ENCODE measurements around the gene KRT73.

The KRT73 gene

DNA sequence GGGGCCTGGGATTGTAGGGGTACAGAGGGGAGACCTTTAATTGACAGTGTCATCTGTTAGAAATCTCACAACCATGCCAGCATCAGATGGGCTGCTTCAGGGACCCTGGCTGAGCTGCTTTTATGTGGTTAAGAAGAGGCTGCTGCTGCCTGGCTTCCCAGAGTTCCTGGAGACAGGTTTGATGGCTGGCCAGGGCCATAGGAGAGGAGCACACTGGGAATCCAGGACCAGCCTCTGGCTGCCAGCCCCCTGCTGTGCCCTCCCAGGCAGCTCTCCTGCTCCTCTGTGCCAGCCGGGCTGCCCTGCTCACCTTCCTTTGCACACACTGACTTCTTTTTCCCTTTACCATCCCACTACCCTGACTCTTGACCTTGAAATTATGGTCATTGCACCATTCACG, 507 bp upstream of the KRT73 start:
- DNase-seq (ENCODE audit: low read depth): no peak

DNA sequence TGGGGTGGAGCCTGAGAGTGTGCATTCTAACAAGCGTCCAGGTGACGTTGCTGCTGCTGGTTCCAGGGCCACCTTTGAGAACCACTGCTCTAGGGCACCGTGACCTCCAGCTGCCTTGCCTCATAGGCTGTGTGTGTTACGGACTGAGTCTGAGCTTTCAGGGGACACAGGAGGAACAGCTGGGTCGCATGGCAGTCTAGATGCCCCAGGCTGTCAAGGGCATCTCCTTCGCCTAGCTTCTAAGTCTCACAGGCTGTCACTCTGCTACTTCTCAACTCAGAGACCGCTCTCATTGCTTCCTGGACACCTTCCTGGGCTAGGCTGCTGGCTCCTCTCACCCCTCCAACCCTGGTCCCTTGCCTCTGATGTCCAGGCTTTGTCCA, 965 bp downstream of the KRT73 start:
- no peak for DNase-seq (ENCODE audit: low read depth)

DNA sequence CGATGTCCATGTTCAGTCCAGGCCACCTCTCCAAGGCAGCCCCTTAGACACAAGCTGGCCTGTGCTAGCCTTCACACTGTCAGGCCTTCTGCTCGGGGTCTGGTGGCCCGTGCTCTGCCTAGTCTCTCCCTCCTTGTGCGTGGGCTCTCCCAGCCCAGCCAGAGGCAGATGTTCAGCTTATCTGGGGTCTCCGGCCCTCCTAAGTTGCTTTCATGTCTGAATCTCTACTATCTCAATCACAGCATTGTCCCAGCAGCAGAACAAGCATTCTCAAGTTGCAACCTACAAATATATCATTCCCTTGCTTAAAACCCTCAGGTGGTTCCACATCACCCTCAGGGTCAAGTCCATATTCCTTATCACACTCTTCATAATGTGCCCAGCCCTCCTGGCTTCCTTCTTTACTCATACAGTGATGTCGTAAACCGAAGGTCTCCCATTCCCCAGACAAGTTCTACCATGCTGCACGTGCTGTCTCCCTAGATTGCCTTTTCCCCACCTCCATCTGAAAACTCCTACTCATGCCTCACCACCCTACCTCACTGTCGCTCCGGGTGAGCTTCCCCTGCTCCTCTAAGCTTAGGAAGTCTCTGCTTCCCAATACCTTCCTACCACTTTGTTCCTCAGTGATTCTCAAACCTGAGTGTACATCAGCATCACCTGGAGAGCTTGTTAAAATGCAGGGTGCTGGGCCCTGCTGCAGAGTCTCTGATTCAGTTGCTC, 1.5 kb downstream of the KRT73 start:
- no peak for DNase-seq (ENCODE audit: low read depth)

DNA sequence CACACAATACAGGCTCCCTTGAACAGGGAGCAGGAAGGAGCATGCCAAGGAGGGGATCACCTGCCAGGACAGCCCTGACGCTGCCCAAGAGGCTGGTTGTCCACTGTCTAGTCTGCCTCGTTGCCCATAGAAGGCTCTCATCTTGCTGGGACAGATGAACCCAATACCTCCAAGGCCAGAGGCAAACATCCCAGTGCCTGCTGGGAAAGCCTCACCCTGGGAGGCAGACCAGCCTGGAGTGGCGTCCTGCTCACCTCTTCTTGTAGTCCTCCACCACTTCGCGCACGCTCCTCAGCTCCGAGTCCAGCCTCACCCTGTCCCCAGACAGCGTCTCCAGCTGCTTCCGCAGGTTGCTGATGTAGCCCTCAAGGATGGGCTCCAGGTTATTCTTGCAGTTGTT, 2.4 kb downstream of the KRT73 start:
- DNase-seq (ENCODE audit: low read depth): no peak

DNA sequence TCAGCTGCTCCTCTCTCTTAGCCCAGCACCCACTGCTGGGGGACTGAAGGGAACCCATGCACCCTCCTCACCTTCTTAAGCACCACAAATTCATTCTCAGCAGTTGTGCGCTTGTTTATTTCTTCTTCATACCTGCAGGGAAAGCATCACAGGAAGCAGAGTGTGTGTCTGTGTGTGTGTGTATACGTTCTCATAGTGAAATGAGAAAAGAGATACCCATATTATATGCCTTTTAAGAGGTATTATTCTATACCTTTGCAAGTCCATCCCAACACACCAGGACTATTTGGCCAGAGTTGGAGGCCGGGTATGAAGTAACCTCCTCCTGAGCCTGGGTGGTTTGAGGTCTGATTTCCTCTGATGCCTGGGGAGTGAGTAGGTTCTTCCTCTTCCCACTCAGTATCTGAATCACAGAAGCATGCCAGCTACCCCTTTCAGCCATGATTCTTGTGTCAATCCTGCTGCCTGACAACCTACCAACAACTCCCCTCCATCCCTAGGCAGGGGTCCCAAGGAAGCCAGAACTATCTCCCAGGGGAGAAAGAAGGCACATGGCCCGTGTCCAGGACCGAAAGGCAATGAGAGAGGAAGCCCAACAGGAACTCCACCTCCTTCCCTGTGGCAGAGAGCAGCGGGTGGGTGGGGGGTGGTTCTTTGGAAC, 3.0 kb downstream of the KRT73 start:
- no peak for DNase-seq (ENCODE audit: low read depth)

DNA sequence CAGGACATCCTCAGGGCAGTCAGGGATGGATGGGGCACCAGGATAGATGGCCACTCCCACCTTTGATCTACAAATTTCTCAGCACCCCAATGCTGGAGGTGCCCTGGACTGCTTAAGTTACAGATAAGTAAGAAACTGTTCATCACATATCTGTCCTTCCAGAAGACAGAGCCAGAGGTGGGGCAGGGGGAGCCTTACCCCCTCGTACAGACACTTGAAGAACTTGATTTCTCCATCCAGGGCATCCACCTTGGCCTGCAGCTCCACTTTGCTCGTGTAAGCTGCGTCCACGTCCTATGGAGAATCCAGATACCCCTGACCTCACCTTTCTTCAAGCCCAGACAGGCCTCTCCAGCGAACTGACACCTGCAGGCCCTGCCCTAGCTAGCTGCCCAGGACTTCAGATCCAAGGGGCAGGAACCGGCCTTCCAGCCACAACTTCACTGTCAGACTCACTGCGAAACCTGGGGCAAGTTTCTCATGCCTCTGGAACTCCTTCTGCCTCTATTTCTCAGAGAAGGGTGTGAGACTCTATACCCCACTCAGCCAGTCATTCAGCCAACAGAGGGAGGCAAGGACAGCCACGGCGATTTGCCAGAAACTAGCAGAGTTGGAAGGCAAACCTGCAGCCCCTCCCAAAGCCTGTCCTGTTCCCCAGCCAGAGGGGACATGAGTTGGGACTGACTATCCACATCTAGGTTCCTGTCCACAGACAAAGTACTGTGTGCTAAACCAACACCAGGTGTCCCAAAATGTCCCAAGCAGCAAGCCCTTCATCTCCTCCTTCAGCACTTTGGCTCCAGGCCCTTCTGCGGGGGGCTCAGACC, 3.8 kb downstream of the KRT73 start:
- DNase-seq (ENCODE audit: low read depth): no peak

DNA sequence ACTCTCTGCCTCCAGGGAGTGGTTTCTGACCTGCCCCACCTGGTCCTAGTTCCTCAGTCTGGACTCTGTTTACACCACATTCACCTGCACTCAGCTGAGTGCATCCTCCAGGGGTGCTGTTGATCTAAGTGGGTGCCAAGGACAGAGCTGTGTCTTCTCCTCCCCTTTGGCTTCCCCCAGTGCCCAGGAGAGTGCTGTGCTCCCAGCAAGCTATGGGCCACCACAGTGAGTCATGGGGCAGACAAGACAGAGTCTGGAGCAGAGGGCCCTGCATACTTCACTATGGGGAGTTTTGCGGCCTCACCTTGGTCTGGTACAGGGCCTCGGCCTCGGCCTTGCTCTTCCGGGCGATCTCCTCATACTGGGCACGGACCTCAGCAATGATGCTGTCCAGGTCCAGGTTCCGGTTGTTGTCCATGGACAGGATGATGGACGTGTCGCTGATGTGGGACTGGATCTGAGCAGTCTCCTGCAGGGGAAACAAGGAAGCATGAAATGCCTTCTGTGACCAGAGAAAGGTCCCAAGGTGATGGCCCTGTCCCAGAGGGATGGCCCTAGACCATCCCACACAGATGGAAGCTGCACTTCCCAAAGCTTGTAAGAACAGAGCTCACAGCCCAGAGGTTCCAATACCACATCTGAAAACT, 4.9 kb downstream of the KRT73 start:
- DNase-seq (ENCODE audit: low read depth): no peak

DNA sequence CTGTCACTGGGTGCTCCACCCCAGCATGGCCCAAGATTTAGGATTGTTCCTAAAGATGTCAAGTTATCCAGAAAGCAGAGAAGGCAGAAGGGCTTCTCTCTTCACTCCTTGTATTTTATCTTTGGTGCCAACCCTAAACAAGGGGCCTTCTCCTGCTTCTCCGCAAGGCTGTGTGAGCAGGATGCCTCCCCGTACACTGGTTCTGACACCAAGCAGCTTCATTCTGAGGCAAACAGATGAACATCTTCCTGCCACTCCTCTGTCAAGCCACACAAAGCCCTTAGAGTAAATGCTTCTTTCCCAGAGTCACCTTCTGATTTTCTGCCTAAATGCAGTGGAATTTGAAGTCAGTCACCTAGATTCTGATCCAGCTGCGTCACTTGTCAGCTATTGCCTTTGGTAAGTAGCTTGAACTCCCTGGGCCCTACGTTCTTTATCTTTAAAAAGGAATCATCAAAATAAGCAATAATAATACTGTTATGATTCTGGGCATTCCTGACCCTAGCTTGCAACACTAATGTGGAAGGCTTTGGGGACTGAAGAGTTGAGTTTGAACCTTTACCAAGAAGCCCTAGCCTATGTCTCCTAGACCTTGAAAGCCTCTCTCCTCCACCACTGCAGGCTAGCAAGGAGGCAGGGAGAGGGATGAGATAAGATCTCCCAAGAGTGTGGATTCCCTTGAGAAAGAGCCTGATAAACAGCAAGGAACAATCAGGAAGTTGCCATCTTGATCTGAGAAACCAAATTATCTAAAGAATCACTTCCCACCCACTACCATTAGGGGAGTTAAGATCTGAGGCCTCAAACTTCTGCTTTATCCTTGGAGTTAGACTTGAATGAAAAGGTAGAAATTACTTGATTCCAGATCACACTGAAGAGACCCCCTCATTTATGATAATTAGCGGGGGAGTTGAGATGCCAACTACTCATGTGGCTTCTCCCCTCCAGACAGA, 5.7 kb downstream of the KRT73 start:
- DNase-seq (ENCODE audit: low read depth): no peak

DNA sequence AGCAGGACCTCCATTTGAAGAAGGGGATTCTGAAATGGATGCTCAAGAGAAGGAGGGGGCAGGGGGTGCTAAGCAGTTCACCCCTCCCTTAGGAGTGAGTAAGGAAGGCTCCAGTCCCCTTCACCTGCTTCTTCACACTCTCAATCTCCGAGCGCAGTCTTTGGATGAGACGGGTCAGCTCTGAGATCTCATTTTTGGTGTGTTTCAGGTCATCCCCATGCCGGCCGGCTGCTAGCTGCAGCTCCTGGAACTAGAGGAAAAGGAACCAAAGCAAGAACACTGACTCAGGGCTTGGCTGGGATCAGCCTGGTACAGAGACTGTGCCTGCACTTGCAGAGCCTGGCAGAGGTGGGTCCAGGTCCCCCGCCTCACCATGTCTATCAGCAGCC, 7.3 kb downstream of the KRT73 start:
- no peak for DNase-seq (ENCODE audit: low read depth)

DNA sequence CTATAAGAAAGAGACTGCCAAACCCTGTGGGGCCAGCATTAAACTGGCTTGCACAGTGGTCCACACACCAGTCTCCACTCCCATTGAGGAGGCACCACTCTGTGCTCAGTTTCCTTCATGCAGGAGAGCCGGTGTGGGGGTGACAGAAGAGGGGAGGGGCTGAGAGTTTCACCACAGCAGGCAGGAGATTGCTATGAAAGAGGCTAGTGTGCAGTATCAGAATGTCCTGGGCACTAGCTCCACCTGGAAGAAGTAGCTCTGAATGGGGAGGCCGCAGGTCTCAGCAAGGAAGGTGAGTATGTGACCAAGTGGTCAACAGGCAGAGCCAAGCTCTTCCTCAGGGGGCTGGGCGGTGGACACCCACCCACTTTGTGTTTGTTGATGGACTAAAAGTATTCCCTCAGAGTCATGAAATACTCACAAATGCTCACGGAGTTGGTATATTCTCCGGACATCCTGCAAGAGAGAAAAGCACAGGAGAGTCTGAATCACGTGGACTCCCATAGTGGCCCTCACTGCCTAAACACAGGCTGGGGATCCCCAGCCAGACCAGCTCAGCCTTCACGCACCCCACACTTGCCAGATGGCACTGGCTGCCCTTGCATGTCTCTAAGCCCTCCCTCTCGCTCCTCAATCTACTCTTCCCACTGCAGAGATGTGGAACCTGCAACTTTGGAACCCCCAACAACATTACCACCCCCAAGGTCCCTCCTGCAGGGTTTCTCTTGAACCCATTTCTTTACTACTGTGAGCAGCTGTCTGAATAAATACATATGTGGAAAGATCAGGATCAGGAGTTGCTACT, 9.3 kb downstream of the KRT73 start:
- no peak for DNase-seq (ENCODE audit: low read depth)

DNA sequence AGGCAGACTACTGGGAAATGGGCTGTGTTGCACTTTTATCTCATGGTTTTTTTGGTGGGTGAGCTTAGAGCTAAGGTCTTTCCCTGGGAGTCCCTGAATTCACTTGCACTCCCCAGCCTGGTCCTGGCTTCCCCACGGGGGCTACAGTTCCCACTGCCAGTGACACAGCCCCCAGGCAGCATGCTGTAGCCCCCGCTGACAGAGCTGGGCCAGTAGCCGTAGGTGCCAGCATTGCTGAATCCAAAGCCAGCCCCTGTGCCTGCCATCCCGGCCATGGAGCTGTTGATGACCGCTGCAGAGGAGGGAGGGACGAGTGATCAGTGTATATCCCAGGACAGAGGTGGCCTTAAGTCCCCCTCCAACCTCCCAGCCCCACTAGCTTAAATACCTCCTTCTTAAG, 10.2 kb downstream of the KRT73 start:
- no peak for DNase-seq (ENCODE audit: low read depth)

DNA sequence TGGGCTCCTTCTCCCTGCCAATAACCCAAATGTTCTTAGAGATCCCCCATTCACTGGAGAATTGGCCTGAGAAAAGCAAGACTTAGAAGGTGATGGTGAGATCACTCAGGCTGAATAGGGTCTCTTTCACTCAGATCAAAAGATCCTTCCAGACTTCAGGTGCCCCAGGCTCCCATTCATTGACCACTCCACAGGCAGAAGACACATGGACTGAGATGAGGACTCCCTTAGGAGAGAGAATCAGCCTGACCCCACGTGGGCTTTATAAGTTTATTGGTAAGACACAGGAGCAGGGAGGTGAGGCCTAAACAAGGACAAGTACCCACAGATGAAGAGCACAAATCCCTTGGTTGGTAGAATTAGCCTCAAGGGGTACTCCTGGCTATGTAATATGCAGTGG, 11.0 kb downstream of the KRT73 start:
- no peak for DNase-seq (ENCODE audit: low read depth)

DNA sequence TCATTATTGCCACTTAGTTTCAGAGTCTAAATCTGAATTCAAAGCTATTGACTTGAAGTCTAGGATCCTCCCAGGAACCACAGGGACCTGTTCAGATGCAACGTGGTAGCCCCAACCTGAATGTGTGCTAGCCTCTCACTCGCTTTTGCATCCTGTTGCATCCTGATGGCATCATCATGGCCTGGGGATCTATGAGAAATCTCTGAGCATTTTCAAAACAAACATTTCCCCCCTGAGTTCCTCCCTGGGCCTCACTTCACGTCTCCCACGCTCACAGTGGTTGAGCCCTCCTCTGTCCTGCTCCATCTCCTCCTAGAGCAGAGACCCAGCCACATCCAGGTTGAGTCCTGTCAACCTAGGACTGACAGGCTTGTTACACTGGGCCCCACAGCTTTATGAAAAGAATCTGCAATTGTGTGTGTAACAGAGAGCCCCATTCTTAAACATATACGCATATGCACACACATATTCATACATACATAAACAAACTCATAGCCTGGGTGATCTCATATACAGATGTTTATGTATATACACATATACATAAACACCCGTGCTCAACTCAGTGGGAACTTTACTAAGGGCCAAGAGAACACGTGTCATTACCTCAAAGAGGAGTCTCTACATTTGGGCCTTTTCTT, 11.7 kb downstream of the KRT73 start:
- DNase-seq (ENCODE audit: low read depth): no peak

DNA sequence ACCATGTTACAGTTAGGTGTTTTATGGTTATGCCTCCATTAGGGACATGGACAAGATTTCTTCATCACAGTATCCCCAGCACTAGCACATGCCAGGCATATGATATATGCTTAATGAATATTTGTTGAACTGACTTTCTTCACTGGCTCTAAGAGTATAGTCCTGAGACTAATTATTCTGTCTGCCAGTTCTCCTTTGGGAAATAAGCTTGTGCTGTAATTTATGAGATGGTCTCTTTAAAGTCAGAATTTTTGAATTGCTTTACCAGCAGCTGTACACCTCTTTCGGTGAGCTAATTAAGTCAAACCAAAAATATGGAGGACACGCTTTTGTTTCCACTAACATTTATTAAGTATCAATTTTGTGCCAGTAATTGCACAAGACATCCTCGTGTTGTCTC, 12.3 kb downstream of the KRT73 start:
- DNase-seq (ENCODE audit: low read depth): no peak

DNA sequence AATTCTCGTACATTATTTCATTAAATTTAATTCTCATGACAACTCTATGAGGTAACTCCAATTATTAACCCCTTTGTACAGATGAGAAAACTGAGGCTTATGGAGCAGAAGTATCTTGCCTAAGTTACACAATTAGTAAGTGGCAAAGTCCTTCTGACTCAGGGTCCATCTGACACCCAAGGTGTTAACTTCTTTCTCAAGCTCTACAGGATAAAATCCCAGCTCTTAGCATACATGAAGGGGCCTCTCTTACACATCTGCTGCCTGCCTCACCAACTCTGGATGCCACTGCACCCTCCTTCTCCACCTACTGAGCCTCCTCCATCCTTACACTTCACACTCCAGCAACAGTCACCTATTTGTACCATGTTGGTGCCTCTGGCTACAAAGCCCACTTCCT, 12.8 kb downstream of the KRT73 start:
- DNase-seq (ENCODE audit: low read depth): no peak

DNA sequence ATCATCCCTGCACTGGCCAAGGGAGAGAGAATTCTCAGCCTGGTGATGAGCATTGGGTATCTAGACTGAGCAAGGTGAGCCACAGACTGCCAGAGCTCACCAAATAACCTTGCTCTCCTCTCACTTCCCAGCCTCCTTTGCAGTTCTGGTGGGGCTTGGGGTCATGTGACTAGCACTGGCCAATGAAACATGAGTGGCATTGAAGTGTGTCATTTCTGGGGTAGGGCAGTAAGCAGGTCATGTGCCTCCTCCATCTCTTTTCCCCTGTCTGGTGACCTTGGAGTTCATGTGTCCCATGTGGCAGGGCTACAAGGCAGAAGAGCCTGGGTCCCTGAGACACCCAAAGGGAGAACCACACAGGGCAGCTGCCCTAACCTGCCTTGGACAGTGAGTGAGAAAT, 13.5 kb downstream of the KRT73 start:
- DNase-seq (ENCODE audit: low read depth): no peak

DNA sequence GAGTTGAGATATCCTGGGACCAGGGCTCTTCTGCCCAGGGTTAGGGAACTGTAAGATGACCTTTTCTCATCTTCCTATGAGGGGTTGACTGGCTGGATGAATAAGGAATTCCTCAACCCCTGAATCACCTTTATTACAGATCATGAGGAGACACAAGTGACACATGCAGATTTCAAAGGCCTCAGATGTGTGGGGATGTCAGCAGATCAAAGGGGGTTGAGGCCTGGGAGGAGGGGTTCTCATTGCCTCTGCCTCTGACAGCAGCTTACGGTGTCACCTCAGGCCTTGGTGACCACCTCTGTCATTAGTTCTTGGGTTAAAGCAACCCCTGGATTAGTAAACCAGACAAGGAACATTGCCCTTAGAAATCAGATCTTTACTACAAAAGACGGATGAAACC, 15.0 kb downstream of the KRT73 start:
- DNase-seq (ENCODE audit: low read depth): no peak

DNA sequence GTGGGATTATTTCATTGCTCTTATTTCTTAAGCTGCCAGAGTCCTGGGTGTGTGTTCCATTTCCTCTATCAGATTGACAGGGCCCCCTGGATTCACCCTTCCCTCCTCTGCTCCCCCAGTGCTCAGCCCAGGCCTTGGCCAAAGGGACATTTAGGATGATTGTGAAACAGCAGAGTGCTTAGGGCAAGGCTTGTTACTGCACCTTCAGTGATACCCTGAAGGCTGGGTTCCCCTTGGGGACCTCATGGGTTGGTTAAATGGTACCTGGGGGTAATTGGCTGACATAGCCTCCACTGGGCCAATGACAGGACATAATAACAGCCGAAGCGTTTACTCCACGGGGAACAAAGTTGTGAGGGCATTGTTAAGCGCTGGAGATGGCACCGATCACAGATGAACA, 15.8 kb downstream of the KRT73 start:
- no peak for DNase-seq (ENCODE audit: low read depth)

DNA sequence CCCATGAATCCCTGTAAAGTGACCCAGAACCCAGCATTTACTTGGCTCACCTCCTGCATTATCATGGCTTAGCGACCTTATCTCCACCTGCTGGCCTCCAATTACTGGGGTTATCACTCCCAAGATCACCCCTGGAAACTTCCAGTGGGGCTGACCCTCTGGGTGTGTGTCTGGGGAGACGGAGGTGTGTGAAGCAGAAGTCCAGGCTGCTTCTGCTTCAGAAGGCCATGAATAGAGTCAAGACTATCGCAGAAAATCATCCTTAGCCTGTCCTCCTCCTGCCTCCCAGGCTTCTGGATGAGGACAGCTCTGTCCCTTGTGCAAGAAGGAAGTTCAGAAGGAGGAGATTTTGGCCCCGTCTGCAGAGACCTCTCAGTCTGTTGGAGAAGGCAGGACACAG, 16.7 kb downstream of the KRT73 start:
- DNase-seq (ENCODE audit: low read depth): no peak

DNA sequence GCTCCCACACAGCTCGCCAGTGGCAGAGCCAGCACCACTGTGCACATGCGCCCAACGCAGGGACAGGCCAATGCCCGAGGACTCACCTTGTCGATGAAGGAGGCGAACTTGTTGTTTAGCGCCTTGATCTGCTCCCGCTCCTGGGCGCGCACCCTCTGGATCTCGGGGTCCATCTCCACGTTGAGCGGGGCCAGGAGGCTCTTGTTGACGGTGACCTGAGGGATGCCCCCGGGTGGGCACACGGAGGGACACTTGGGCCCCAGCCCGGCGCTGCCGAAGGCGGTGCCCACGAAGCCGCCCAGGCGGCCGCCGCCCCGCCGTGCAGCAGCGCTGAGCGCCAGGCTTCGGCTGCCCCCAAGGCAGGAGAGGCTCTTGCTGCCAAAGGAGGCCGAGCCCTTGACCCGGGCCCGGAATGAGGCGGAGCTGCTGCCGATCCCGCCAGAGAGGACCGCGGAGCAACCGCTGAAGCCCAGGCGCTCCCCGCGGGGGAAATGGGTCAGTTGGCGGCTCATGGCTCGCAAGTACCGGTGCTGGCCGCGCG, 17.3 kb downstream of the KRT73 start, which contains the start of gene KRT72:
KRT72 (minus strand) TSS at position 523 of the 541 bp plus-strand sequence; CDS start at position 512, 11 bp downstream.
- no peak for DNase-seq (ENCODE audit: low read depth)

Measured in GM04504 (cell line).